Effector memory CD4-positive, alpha-beta T cell (primary cell): ENCODE data around the gene LRRC10.

ENCODE experiments used
- DNase-seq, 3 donors: peaks; one replicate each; pipeline ENCODE4 v3.0.0-alpha.2; 2020
- H3K27ac ChIP-seq: 2 replicates; pipeline ENCODE4 v1.7.0; 2013; ENCODE audit warnings: mild to moderate bottlenecking, low read length, moderate library complexity; ENCODE audit not compliant: insufficient read depth, poor library complexity, severe bottlenecking
- H3K27me3 ChIP-seq: replicated peaks from 2 replicates; pipeline ENCODE4 v1.7.0; 2013; ENCODE audit warnings: mild to moderate bottlenecking, low read length; ENCODE audit not compliant: insufficient read depth, control insufficient read depth, poor library complexity, severe bottlenecking
- H3K36me3 ChIP-seq: 2 replicates; pipeline ENCODE4 v1.7.0; 2013; ENCODE audit warnings: mild to moderate bottlenecking, low read length, moderate library complexity; ENCODE audit not compliant: control insufficient read depth, insufficient read depth
- H3K4me1 ChIP-seq: 2 replicates; pipeline ENCODE4 v1.7.0; 2013; ENCODE audit warnings: low read length, mild to moderate bottlenecking; ENCODE audit not compliant: control insufficient read depth, insufficient read depth, poor library complexity, severe bottlenecking
- H3K4me3 ChIP-seq: 2 replicates; pipeline ENCODE4 v1.7.0; 2013; ENCODE audit warnings: low read length, low read depth, mild to moderate bottlenecking; ENCODE audit not compliant: insufficient read depth, poor library complexity, severe bottlenecking
- H3K9me3 ChIP-seq: 2 replicates; pipeline ENCODE4 v1.7.0; 2013; ENCODE audit warnings: mild to moderate bottlenecking, low read length, moderate library complexity; ENCODE audit not compliant: control insufficient read depth

LRRC10 gene

GRCh38 chr12:69601962-69602685 is 8.6 kb downstream of the LRRC10 start:
- DNase-seq: no peak
- no peak overlapping the region for H3K27ac ChIP-seq
- H3K4me3 ChIP-seq: no peak overlapping the region
- H3K9me3 ChIP-seq: no peaks in the 10 kb centered on the region
- H3K36me3 ChIP-seq: peaks cover 59% of the 10 kb centered on the region
- H3K27me3 ChIP-seq: no peaks in the 10 kb centered on the region
- no peaks in the 10 kb centered on the region for H3K4me1 ChIP-seq

DNA sequence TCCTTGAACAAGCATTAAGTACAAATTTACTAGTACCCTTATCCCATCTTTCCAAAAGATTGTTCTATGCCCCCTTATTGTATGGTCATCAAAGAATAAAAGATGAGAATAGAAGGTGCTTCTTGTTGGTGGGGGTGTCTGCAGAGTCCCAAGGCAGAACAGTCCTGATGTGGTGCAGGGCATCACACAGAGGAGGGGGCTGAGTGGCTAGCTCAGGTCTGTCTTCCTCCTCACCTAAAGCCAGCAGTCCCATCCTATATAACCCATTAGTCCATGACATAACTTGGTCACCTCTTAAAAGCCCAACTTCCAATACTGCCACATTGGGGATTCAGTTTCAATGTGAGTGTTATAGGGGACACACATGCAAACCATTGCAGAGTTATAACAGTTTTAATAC is 9.9 kb downstream of the LRRC10 start:
- Histone ChIP-seq H3K36me3 (peaks cover 67% of the 10 kb centered on the region), H3K27me3 (no peaks in the 10 kb centered on the region), H3K4me3 (no peak overlapping the region), H3K9me3 (no peaks in the 10 kb centered on the region), H3K4me1 (no peaks in the 10 kb centered on the region), H3K27ac (no peak overlapping the region)
- no peak for DNase-seq

- Histone ChIP-seq H3K27ac (no peak overlapping the region), H3K27me3 (no peaks in the 10 kb centered on the region), H3K9me3 (no peaks in the 10 kb centered on the region), H3K36me3 (peaks cover 84% of the 10 kb centered on the region), H3K4me1 (no peaks in the 10 kb centered on the region), H3K4me3 (no peak overlapping the region)
- no peak for DNase-seq
Measured at GRCh38 chr12:69598174-69598753, 12.4 kb downstream of the LRRC10 start.

GRCh38 chr12:69595689-69596088 is 15.0 kb downstream of the LRRC10 start:
- no peaks in the 10 kb centered on the region for H3K4me1 ChIP-seq
- H3K27me3 ChIP-seq: no peaks in the 10 kb centered on the region
- DNase-seq: no peak
- H3K27ac ChIP-seq: no peak overlapping the region
- peaks cover 79% of the 10 kb centered on the region for H3K36me3 ChIP-seq
- H3K4me3 ChIP-seq: no peak overlapping the region
- no peaks in the 10 kb centered on the region for H3K9me3 ChIP-seq

DNA sequence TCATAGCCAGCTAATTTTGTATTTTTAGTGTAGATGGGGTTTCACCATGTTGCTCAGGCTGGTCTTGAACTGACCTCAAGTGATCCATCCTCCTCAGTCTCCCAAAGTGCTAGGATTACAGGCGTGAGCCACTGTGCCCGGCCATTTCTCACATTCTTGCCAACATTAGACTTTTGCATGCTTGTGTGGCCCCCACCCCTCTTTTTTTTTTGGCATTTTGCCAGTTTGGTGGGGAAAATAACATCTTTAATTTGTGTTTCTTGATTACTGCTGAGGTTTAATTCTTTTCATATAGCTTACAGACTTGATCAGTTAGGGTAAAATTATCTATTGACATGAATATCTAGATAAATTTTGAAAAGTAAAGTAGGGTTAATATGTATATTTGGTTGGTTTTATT is 21.6 kb downstream of the LRRC10 start:
- no peaks in the 10 kb centered on the region for H3K27me3 ChIP-seq
- no peaks in the 10 kb centered on the region for H3K9me3 ChIP-seq
- DNase-seq: no peak
- no peak overlapping the region for H3K4me3 ChIP-seq
- H3K27ac ChIP-seq: no peak overlapping the region
- H3K4me1 ChIP-seq: no peaks in the 10 kb centered on the region
- peaks cover 61% of the 10 kb centered on the region for H3K36me3 ChIP-seq

DNA sequence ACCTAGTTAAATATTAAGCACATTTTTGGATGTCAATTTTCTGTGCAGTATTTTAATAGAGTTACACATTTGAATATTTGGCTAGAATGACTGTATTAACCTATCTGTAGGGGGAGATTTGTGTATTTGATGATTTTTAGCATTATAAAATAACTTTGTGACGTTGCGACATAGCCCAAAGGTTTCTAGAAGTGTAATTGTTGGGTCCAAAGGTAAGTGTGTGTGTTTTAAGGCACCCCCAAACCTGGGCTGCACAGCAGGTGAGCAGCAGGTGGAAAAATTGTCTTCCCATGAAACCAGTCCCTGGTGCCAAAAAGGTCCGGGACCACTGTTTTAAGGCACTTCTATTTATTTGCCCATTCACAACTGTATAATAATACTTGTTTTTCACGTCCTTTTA is 22.2 kb downstream of the LRRC10 start:
- Histone ChIP-seq H3K4me3 (no peak overlapping the region), H3K27ac (no peak overlapping the region)
- DNase-seq: no peak

DNA sequence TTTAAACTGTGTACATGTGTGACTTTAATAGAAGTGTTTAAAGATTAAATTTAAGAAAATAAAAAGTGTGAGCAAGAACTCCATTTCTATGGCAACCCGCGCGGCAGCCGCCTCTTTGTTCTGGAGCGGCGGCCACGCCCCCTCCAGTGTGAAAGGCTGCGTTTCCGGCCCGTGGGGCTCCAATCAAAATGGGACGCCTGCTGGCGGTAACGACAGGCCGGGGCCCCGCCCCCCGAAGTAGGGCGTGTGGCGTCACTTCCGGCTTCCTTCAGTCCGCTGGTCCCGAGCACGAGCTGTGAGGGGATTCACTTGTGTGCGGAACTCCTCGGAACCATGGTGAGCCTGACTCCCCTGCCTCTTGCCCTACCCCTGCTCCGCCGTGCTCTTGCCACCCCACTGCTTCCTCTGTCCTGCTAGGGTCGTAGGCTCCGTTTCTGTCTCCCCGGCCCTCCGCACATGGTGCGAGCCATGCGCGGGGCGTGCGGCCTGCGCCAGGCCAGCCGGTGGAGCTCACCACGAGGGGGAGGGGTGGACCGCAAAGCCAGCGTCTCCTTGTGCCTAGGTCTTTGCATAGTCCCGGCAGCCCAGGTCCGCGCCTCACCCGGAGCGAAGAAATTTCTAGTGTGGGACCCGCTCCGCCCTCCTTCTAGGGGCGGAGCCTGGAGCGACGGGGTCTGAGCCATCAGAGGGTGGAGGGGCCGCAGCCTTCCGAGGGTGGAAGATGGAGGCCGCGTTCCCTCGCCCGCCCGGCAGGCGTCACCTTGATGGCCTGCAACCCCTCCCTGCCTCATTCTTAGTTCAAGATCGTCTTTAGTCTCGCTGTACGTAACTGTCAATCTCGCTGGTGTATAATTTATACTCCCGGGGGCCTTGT is 25.3 kb downstream of the LRRC10 start, which contains the start of gene CCT2:
TSS of gene CCT2 (plus strand) at position 271 of the 874 bp plus-strand sequence. CDS start at position 334, 63 bp downstream.
- DNase-seq: peak; percentile 91 to 94 (median 92)
- peaks cover 33% of the 10 kb centered on the region for H3K36me3 ChIP-seq
- no peaks in the 10 kb centered on the region for H3K27me3 ChIP-seq
- H3K4me3 ChIP-seq: peak within 1 kb of the TSS; percentile 100
- no peaks in the 10 kb centered on the region for H3K9me3 ChIP-seq
- no peaks in the 10 kb centered on the region for H3K4me1 ChIP-seq
- H3K27ac ChIP-seq: peak within 1 kb of the TSS; percentile 93

More for the DNA sequence above, 22.2 kb downstream of the LRRC10 start:
- Histone ChIP-seq H3K27me3 (no peaks in the 10 kb centered on the region), H3K9me3 (no peaks in the 10 kb centered on the region), H3K36me3 (peaks cover 56% of the 10 kb centered on the region), H3K4me1 (no peaks in the 10 kb centered on the region)

DNA sequence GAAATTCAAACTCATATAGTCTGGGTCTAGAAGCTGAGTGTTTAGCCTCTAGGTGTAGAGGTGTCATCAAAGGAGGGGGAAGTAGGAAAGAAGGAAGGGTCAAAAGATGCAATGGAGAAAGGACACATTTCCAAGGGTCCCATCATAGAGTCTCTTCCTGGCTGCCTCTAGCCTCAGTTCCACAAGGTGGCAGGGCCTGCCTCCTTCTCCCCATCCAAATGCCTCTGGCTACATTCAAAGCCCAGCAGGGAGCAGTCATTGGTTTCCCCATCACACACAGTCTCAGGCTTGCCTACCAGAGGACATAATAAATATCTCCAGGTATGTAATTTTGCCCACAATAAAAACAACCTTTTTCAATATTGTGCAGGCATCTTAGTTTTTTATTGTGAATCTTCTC is 27.5 kb downstream of the LRRC10 start:
- Histone ChIP-seq H3K27ac (no peak overlapping the region), H3K27me3 (no peaks in the 10 kb centered on the region), H3K4me3 (no peak overlapping the region), H3K36me3 (peaks cover 11% of the 10 kb centered on the region), H3K4me1 (no peaks in the 10 kb centered on the region), H3K9me3 (no peaks in the 10 kb centered on the region)
- DNase-seq: no peak

DNA sequence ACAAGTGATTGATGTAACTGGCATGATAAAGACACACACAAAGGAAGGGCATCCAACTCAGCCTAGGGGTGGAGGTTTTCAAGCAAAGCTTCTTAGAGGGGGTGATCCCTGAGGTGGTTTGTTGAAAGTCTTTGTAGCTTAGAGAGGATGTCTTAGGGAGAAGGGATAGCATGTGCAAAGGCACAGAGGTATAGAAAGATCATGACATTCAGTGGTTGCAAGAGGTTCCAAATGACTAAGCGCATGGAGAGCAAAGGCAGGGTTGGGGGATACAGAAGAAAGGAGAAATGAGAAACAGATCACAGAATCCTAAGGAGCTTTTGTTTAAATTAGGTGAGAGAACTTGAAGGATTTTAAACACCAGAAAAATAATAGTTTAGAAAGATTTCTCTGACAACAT is 30.6 kb downstream of the LRRC10 start:
- no peak overlapping the region for H3K27ac ChIP-seq
- peaks cover 3% of the 10 kb centered on the region for H3K36me3 ChIP-seq
- no peaks in the 10 kb centered on the region for H3K4me1 ChIP-seq
- H3K4me3 ChIP-seq: no peak overlapping the region
- no peak for DNase-seq
- no peaks in the 10 kb centered on the region for H3K27me3 ChIP-seq
- H3K9me3 ChIP-seq: no peaks in the 10 kb centered on the region

DNA sequence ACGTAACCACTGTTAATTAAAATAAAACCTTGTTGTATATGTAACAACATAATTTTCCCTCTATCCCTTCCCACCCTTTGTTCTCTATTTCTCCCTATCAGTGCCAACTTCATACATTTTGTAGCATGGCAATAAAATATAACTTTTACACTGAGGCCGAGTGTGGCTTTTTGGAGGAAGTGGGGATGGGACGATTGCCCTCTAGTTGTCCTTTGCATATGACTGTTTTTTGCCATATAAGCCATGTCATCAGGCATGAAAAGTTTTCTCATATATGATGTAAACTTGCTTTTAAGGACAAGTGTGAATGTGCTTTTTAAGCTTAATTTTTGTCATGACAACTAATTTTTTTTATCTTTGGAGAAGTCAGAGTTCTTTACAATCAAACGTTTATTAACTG is 31.7 kb downstream of the LRRC10 start:
- Histone ChIP-seq H3K4me1 (no peaks in the 10 kb centered on the region), H3K36me3 (peaks cover 8% of the 10 kb centered on the region), H3K4me3 (no peak overlapping the region), H3K27ac (no peak overlapping the region), H3K27me3 (no peaks in the 10 kb centered on the region), H3K9me3 (no peaks in the 10 kb centered on the region)
- DNase-seq: no peak
